GM19193 (cell line): Measurements from ENCODE around the gene SLC12A8.

Experiments
- POLR2A ChIP-seq: IDR thresholded peaks from 4 replicates; pipeline ENCODE4 v1.6.1; 2011; ENCODE audit not compliant: insufficient read depth, insufficient read length; ENCODE audit errors: extremely low read depth

Gene SLC12A8

GRCh38 chr3:125045194-125045593 is 167.4 kb downstream of the SLC12A8 start:
- no peak for TF ChIP-seq POLR2A

- TF ChIP-seq POLR2A: no peak
These were observed 168.9 kb downstream of the SLC12A8 start for GRCh38 chr3:125043599-125044151.

GRCh38 chr3:125042725-125043406 is 169.7 kb downstream of the SLC12A8 start:
- no peak for TF ChIP-seq POLR2A

GRCh38 chr3:125039131-125040100 is 173.1 kb downstream of the SLC12A8 start:
- no peak for TF ChIP-seq POLR2A

GRCh38 chr3:125037498-125038150 is 174.9 kb downstream of the SLC12A8 start:
- TF ChIP-seq POLR2A: no peak

- TF ChIP-seq POLR2A: no peak
These were observed 177.3 kb downstream of the SLC12A8 start for GRCh38 chr3:125035217-125035616.

- no peak for TF ChIP-seq POLR2A
These were observed 178.9 kb downstream of the SLC12A8 start for GRCh38 chr3:125033616-125034015.

- no peak for TF ChIP-seq POLR2A
These were observed 179.4 kb downstream of the SLC12A8 start for GRCh38 chr3:125033135-125033534.

GRCh38 chr3:125032683-125033082 is 179.9 kb downstream of the SLC12A8 start:
- no peak for TF ChIP-seq POLR2A
